Dermis blood vessel endothelial cell (primary cell): ENCODE results near the gene LYRM4. TPM values are rescaled to one million over a fixed set of nuclear protein-coding genes. Genes with fewer than 3 reads are reported as not detected.

ENCODE experiments used
- DNase-seq: peaks from one replicate; pipeline ENCODE4 v3.0.0; 2010
- total RNA-seq: library from RNA; depleted of rRNA; stranded (reverse); fragments of >200 nt; gene quantifications from 2 replicates; pipeline ENCODE4 v1.2.3, GENCODE V29; 2014

Gene LYRM4
- total RNA-seq, 1 donor from 2014 or later = 18.5 TPM

GRCh38 chr6:5091210-5092069 is 169.3 kb downstream of the LYRM4 start:
- DNase-seq = no peak

- no peak for DNase-seq
Measured at GRCh38 chr6:5090603-5091002, 170.1 kb downstream of the LYRM4 start.

GRCh38 chr6:5089481-5090438 is 171.0 kb downstream of the LYRM4 start:
- peak; percentile 56 for DNase-seq

GRCh38 chr6:5088780-5089179 is 172.0 kb downstream of the LYRM4 start:
- no peak for DNase-seq

- no peak for DNase-seq
Measured at GRCh38 chr6:5087389-5087788, 173.4 kb downstream of the LYRM4 start.

GRCh38 chr6:5086294-5086890 is 174.4 kb downstream of the LYRM4 start:
- peak; percentile 13 for DNase-seq

- DNase-seq = peak; percentile 68
Measured at GRCh38 chr6:5085648-5086293, 175.0 kb downstream of the LYRM4 start.

GRCh38 chr6:5084781-5085647 is 175.7 kb downstream of the LYRM4 start, which contains the start of gene PPP1R3G:
PPP1R3G (plus strand) TSS chr6:5085341; CDS start chr6:5085486, 145 bp downstream.
- DNase-seq = peak; percentile 79

GRCh38 chr6:5084360-5084780 is 176.4 kb downstream of the LYRM4 start:
- DNase-seq = no peak

GRCh38 chr6:5083813-5084359 is 176.9 kb downstream of the LYRM4 start:
- DNase-seq = no peak

GRCh38 chr6:5083307-5083583 is 177.5 kb downstream of the LYRM4 start:
- no peak for DNase-seq

GRCh38 chr6:5082487-5083306 is 178.1 kb downstream of the LYRM4 start:
- DNase-seq = no peak

- no peak for DNase-seq
Measured at GRCh38 chr6:5081955-5082354, 178.8 kb downstream of the LYRM4 start.

GRCh38 chr6:5081182-5081581 is 179.6 kb downstream of the LYRM4 start:
- no peak for DNase-seq

- no peak for DNase-seq
Measured at GRCh38 chr6:5080574-5080973, 180.2 kb downstream of the LYRM4 start.

GRCh38 chr6:5079692-5080091 is 181.1 kb downstream of the LYRM4 start:
- no peak for DNase-seq

GRCh38 chr6:5078121-5078669 is 182.6 kb downstream of the LYRM4 start:
- DNase-seq = peak; percentile 62

- no peak for DNase-seq
Measured at GRCh38 chr6:5076931-5077330, 183.8 kb downstream of the LYRM4 start.

GRCh38 chr6:5073992-5074391 is 186.8 kb downstream of the LYRM4 start:
- no peak for DNase-seq

GRCh38 chr6:5072440-5072839 is 188.3 kb downstream of the LYRM4 start:
- no peak for DNase-seq
